WTC11 (cell line): ENCODE results near the gene HPS5. TPM values are rescaled to one million over a fixed set of nuclear protein-coding genes. Genes with fewer than 3 reads are reported as not detected.

Experiments used
- ATAC-seq: fragments of 200-7000 bp; cut with Tn5 transposase; 2 replicates; pipeline ENCODE4 v1.10.0; 2021; ENCODE audit warnings: mild to moderate bottlenecking, moderate library complexity
- CTCF ChIA-PET: fragments of 300-600 bp; sonication (Branson Sonifier 250); formaldehyde crosslinking; loops from one replicate; lab custom pipeline; 2021; ENCODE audit warnings: antibody characterized with exemption; lab: Charles Lee
- POLR2A ChIA-PET: fragments of 350-600 bp; sonication (Branson Sonifier 250); formaldehyde crosslinking; loops from one replicate; lab custom pipeline; 2021; ENCODE audit warnings: antibody characterized with exemption; lab: Charles Lee
- DNase-seq: peaks from one replicate; pipeline ENCODE4 v3.0.0; 2021; ENCODE audit warnings: low spot score
- H3K27ac Mint-ChIP-seq: 2 replicates; pipeline ENCODE4 v1.8.0; 2021; ENCODE audit warnings: mixed read lengths
- H3K27me3 Mint-ChIP-seq: 2 replicates; pipeline ENCODE4 v1.8.0; 2021; ENCODE audit warnings: low read depth, mild to moderate bottlenecking, moderate library complexity, mixed read lengths
- H3K36me3 Mint-ChIP-seq: 2 replicates; pipeline ENCODE4 v1.8.0; 2021; ENCODE audit warnings: mixed read lengths
- H3K4me1 Mint-ChIP-seq: 2 replicates; pipeline ENCODE4 v1.8.0; 2022; ENCODE audit warnings: mixed read lengths
- H3K4me3 Mint-ChIP-seq: 2 replicates; pipeline ENCODE4 v1.8.0; 2021; ENCODE audit warnings: mild to moderate bottlenecking, moderate library complexity, mixed read lengths
- H3K9me3 Mint-ChIP-seq: 2 replicates; pipeline ENCODE4 v1.8.0; 2021; ENCODE audit warnings: mixed read lengths
- E2F1 ChIP-seq: sonication (generic); formaldehyde crosslinking; IDR thresholded peaks from 2 replicates; pipeline ENCODE4 v1.8.0; 2022; ENCODE audit warnings: mild to moderate bottlenecking, missing genetic modification reagents
- ERG ChIP-seq: fragments of 250-450 bp; sonication (Bioruptor Pico); IDR thresholded peaks from 2 replicates; pipeline ENCODE4 v1.8.0; 2021; ENCODE audit warnings: mild to moderate bottlenecking
- ETV6 ChIP-seq: sonication (generic); formaldehyde crosslinking; IDR thresholded peaks from 2 replicates; pipeline ENCODE4 v1.8.1; 2022; ENCODE audit warnings: mild to moderate bottlenecking, missing genetic modification reagents
- FOXJ3 ChIP-seq: sonication (generic); formaldehyde crosslinking; IDR thresholded peaks from 2 replicates; pipeline ENCODE4 v1.9.0; 2021; ENCODE audit warnings: missing genetic modification reagents, mild to moderate bottlenecking, borderline replicate concordance
- FOXK1 ChIP-seq: sonication (generic); formaldehyde crosslinking; IDR thresholded peaks from 2 replicates; pipeline ENCODE4 v1.8.0; 2022; ENCODE audit warnings: mild to moderate bottlenecking, moderate library complexity, missing genetic modification reagents
- GRHL2 ChIP-seq: fragments of 250-450 bp; sonication (Bioruptor Pico); IDR thresholded peaks from 2 replicates; pipeline ENCODE4 v1.8.0; 2022; ENCODE audit warnings: mild to moderate bottlenecking, moderate library complexity; ENCODE audit not compliant: insufficient replicate concordance, severe bottlenecking
- MAX ChIP-seq: sonication (generic); formaldehyde crosslinking; IDR thresholded peaks from 2 replicates; pipeline ENCODE4 v1.8.0; 2022; ENCODE audit warnings: mild to moderate bottlenecking, missing genetic modification reagents
- NR2C2 ChIP-seq: sonication (generic); formaldehyde crosslinking; IDR thresholded peaks from 2 replicates; pipeline ENCODE4 v1.8.0; 2022; ENCODE audit warnings: mild to moderate bottlenecking, missing genetic modification reagents
- PRRX2 ChIP-seq: fragments of 250-450 bp; sonication (Bioruptor Pico); IDR thresholded peaks from 2 replicates; pipeline ENCODE4 v1.8.0; 2021; ENCODE audit warnings: mild to moderate bottlenecking
- RORB ChIP-seq: fragments of 250-450 bp; sonication (Bioruptor Pico); IDR thresholded peaks from 2 replicates; pipeline ENCODE4 v1.9.0; 2021; ENCODE audit warnings: mild to moderate bottlenecking
- SOX15 ChIP-seq: fragments of 250-450 bp; sonication (Bioruptor Pico); IDR thresholded peaks from 2 replicates; pipeline ENCODE4 v1.9.0; 2021; ENCODE audit warnings: mild to moderate bottlenecking
- ZNF263 ChIP-seq: sonication (generic); formaldehyde crosslinking; IDR thresholded peaks from 2 replicates; pipeline ENCODE4 v1.8.1; 2022; ENCODE audit warnings: low read depth, mild to moderate bottlenecking, moderate library complexity, missing genetic modification reagents
- ZNF396 ChIP-seq: fragments of 250-450 bp; sonication (Bioruptor Pico); IDR thresholded peaks from 2 replicates; pipeline ENCODE4 v1.8.0; 2021; ENCODE audit warnings: mild to moderate bottlenecking, moderate library complexity, borderline replicate concordance
- ZNF423 ChIP-seq: fragments of 250-450 bp; sonication (Bioruptor Pico); IDR thresholded peaks from 2 replicates; pipeline ENCODE4 v2.1.2; 2022; ENCODE audit warnings: mild to moderate bottlenecking, moderate library complexity
- total RNA-seq: library from RNA; stranded (reverse); gene quantifications from 3 replicates; pipeline ENCODE4 v1.2.3, GENCODE V29; 2021
- TF ChIP-seq, protein P1 (sequence below): fragments of 200-600 bp; IDR thresholded peaks from 2 replicates; pipeline ENCODE4 v1.8.0; 2022; ENCODE audit warnings: antibody characterized with exemption
- TF ChIP-seq, protein P2 (sequence below): sonication (generic); formaldehyde crosslinking; IDR thresholded peaks from 2 replicates; pipeline ENCODE4 v1.8.1; 2022; ENCODE audit warnings: low read depth, mild to moderate bottlenecking, moderate library complexity, missing genetic modification reagents, borderline replicate concordance
- TF ChIP-seq, protein P3 (sequence below): sonication (generic); formaldehyde crosslinking; IDR thresholded peaks from 2 replicates; pipeline ENCODE4 v1.8.0; 2022; ENCODE audit warnings: mild to moderate bottlenecking, missing genetic modification reagents

HPS5 gene
- total RNA-seq, 1 experiment from 2014 or later: 14.9 TPM

DNA sequence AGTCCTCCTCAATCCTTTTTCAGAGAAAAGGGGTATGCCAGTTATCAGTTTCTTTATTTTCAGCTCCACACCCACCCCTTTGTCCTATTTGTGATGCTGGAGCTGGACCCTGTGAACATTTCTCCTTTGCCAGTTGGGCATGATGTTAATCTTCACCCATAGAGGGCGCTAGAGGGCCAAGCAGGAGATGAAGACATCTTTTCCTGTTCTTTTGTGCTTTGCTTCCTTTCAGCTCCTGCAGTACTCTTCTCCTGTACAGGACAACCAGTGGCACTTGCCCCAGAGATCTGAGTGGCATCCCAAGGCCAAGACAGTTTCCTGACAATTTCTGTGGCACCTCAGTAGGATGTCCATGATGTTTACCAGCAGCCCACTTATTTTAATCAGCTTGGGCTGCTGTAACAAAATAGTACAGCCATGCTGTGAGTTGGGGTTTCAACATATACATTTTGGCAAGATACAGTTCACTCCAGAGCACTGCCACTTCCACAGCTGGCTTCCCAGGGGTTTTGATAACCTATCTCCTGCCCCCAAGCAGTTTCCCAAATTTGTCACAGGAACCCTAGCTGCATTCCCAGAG is 78.1 kb downstream of the HPS5 start:
- H3K9me3 Mint-ChIP-seq: peaks cover 9% of the 10 kb centered on the region; the same call in 1 of the 2 replicates
- H3K27ac Mint-ChIP-seq: no peak overlapping the region
- H3K27me3 Mint-ChIP-seq: peaks cover 6% of the 10 kb centered on the region; the same call in 1 of the 2 replicates
- H3K36me3 Mint-ChIP-seq: no peaks in the 10 kb centered on the region
- TF ChIP-seq SOX15 (CRISPR knock-in tag): no peak
- TF ChIP-seq, protein P1, sequence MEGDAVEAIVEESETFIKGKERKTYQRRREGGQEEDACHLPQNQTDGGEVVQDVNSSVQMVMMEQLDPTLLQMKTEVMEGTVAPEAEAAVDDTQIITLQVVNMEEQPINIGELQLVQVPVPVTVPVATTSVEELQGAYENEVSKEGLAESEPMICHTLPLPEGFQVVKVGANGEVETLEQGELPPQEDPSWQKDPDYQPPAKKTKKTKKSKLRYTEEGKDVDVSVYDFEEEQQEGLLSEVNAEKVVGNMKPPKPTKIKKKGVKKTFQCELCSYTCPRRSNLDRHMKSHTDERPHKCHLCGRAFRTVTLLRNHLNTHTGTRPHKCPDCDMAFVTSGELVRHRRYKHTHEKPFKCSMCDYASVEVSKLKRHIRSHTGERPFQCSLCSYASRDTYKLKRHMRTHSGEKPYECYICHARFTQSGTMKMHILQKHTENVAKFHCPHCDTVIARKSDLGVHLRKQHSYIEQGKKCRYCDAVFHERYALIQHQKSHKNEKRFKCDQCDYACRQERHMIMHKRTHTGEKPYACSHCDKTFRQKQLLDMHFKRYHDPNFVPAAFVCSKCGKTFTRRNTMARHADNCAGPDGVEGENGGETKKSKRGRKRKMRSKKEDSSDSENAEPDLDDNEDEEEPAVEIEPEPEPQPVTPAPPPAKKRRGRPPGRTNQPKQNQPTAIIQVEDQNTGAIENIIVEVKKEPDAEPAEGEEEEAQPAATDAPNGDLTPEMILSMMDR: peak; percentile 89
- no peak for TF ChIP-seq ZNF396 (CRISPR knock-in tag)
- TF ChIP-seq FOXK1 (CRISPR knock-in tag): no peak
- DNase-seq (peak; percentile 70), ATAC-seq (peak; percentile 89)
- H3K4me3 Mint-ChIP-seq: no peak overlapping the region
- CTCF ChIA-PET: interaction anchor here (0.5 to 3.1 kb wide), 50 partner anchors 9 to 1461 kb away, joined by 3 to 40 read pairs (median 4); partner anchors contain the start of genes GTF2H1, HPS5, LDHA and SAA1
- POLR2A ChIA-PET: interaction anchor here (0.7 kb wide), 1 partner anchor 10 kb away, joined by 3 read pairs; no protein-coding TSS in a partner anchor
- H3K4me1 Mint-ChIP-seq: no peaks in the 10 kb centered on the region

DNA sequence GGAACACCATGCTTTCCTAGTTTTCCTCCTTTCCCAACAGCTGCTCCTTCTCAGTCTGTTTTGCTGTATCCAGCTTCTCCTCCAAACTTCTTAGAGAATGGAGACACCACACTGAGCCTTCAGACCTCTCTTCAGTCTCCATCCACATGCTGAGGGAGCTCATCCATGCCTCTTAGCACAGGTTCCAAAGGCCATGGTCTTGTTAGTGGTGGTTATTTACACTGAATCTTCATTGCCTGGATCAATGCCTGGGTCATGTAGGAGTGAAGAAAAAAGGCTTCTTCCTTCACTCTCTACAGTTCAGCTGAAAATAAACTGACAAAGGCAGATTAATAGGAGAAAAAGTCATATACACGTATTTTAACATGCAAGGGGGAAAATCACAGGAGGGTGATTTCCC is 82.3 kb downstream of the HPS5 start:
- Mint-ChIP-seq H3K4me1 (no peaks in the 10 kb centered on the region), H3K9me3 (peaks cover 9% of the 10 kb centered on the region; the same call in 1 of the 2 replicates), H3K36me3 (no peaks in the 10 kb centered on the region), H3K27ac (no peak overlapping the region), H3K4me3 (no peak overlapping the region), H3K27me3 (peaks cover 14% of the 10 kb centered on the region; the same call in 1 of the 2 replicates)
- TF ChIP-seq ZNF423 (CRISPR knock-in tag): no peak
- TF ChIP-seq, protein P2, sequence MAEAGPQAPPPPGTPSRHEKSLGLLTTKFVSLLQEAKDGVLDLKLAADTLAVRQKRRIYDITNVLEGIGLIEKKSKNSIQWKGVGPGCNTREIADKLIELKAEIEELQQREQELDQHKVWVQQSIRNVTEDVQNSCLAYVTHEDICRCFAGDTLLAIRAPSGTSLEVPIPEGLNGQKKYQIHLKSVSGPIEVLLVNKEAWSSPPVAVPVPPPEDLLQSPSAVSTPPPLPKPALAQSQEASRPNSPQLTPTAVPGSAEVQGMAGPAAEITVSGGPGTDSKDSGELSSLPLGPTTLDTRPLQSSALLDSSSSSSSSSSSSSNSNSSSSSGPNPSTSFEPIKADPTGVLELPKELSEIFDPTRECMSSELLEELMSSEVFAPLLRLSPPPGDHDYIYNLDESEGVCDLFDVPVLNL: no peak
- no peak for TF ChIP-seq RORB (CRISPR knock-in tag)
- TF ChIP-seq E2F1 (CRISPR knock-in tag): no peak
- TF ChIP-seq MAX: no peak
- TF ChIP-seq ZNF263: no peak
- no peak for TF ChIP-seq NR2C2 (CRISPR knock-in tag)
- TF ChIP-seq GRHL2: no peak
- TF ChIP-seq ETV6 (CRISPR knock-in tag): no peak
- no peak for TF ChIP-seq ERG
- no peak for TF ChIP-seq PRRX2 (CRISPR knock-in tag)
- TF ChIP-seq, protein P3, sequence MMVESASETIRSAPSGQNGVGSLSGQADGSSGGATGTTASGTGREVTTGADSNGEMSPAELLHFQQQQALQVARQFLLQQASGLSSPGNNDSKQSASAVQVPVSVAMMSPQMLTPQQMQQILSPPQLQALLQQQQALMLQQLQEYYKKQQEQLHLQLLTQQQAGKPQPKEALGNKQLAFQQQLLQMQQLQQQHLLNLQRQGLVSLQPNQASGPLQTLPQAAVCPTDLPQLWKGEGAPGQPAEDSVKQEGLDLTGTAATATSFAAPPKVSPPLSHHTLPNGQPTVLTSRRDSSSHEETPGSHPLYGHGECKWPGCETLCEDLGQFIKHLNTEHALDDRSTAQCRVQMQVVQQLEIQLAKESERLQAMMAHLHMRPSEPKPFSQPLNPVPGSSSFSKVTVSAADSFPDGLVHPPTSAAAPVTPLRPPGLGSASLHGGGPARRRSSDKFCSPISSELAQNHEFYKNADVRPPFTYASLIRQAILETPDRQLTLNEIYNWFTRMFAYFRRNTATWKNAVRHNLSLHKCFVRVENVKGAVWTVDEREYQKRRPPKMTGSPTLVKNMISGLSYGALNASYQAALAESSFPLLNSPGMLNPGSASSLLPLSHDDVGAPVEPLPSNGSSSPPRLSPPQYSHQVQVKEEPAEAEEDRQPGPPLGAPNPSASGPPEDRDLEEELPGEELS (CRISPR knock-in tag): no peak
- no peak for TF ChIP-seq FOXJ3 (CRISPR knock-in tag)
- CTCF ChIA-PET: interaction anchor here (1.3 kb wide), 1 partner anchor 68 kb away, joined by 4 read pairs; no protein-coding TSS in a partner anchor
- POLR2A ChIA-PET: no interaction called here
- ATAC-seq (no peak), DNase-seq (no peak)
